H1 (cell line): ENCODE measurements around the gene SH3PXD2A. TPM values are rescaled to one million over a fixed set of nuclear protein-coding genes. Genes with fewer than 3 reads are reported as not detected.
A peak's percentile ranks its signal among the peaks of the same experiment; 100 is the strongest.

ENCODE experiments used
- CTCF ChIA-PET: fragments of 300-600 bp; sonication (Branson Sonifier 250); formaldehyde crosslinking; loops from one replicate; lab custom pipeline; 2021; ENCODE audit not compliant: partially characterized antibody; lab: Charles Lee
- POLR2A ChIA-PET: fragments of 300-600 bp; sonication (Branson Sonifier 250); formaldehyde crosslinking; loops from one replicate; lab custom pipeline; 2021; ENCODE audit warnings: inconsistent platforms; ENCODE audit not compliant: partially characterized antibody; lab: Charles Lee
- DNase-seq, 2 experiments: peaks; one replicate each; pipeline versions ENCODE4 v3.0.0 to v3.0.0-alpha.2; 2010 to 2022; ENCODE audit warnings: low spot score in 2 of 2, low read depth in 1 of 2, mixed read lengths in 1 of 2
- FAIRE-seq: peaks from 2 replicates; lab custom pipeline; 2011; peaks lifted over from hg19 to GRCh38; lab: Jason Lieb, UNC
- H2AFZ ChIP-seq: 2 replicates; pipeline ENCODE4 v1.8.1; 2012; ENCODE audit warnings: low read length, inconsistent platforms
- H2AK5ac ChIP-seq: 2 replicates; pipeline ENCODE4 v1.6.1; 2013; ENCODE audit warnings: low read depth, low read length
- H2BK120ac ChIP-seq: replicated peaks from 2 replicates; pipeline ENCODE3; 2013; ENCODE audit warnings: low read depth, low read length, inconsistent platforms
- H2BK12ac ChIP-seq: 2 replicates; pipeline ENCODE4 v1.6.1; 2013; ENCODE audit warnings: low read depth, low read length
- H2BK15ac ChIP-seq: 2 replicates; pipeline ENCODE4 v1.6.1; 2013; ENCODE audit warnings: low read length
- H2BK20ac ChIP-seq: 2 replicates; pipeline ENCODE4 v1.6.1; 2013; ENCODE audit warnings: low read length
- H2BK5ac ChIP-seq: 2 replicates; pipeline ENCODE4 v1.6.1; 2013; ENCODE audit warnings: low read depth, low read length
- H3K14ac ChIP-seq: 2 replicates; pipeline ENCODE4 v1.6.1; 2013; ENCODE audit warnings: inconsistent platforms; ENCODE audit not compliant: insufficient read length
- H3K18ac ChIP-seq: 2 replicates; pipeline ENCODE4 v1.6.1; 2013; ENCODE audit warnings: low read length; ENCODE audit errors: extremely low read depth
- H3K23ac ChIP-seq: 2 replicates; pipeline ENCODE4 v1.6.1; 2013; ENCODE audit warnings: inconsistent platforms; ENCODE audit not compliant: insufficient read length
- H3K23me2 ChIP-seq: 2 replicates; pipeline ENCODE4 v1.6.1; 2013; ENCODE audit warnings: low read depth, low read length
- H3K27ac ChIP-seq: 2 replicates; pipeline ENCODE4 v1.6.1; 2011; ENCODE audit warnings: low read depth, low read length, inconsistent platforms
- H3K27me3 ChIP-seq, 4 experiments: replicated peaks in 1 of 4; 1 replicate in 1 of 4; 2 replicates in 3 of 4; pipeline versions ENCODE4 v1.6.1 to v1.8.1; 2011 to 2013; ENCODE audit warnings: low read length in 3 of 4, mild to moderate bottlenecking in 3 of 4, inconsistent platforms in 2 of 4, mixed read lengths in 2 of 4, moderate library complexity in 1 of 4; ENCODE audit not compliant: control insufficient read depth in 3 of 4, insufficient read depth in 3 of 4; ENCODE audit errors: extremely low read depth in 1 of 4
- H3K36me3 ChIP-seq, 4 experiments: 2 replicates each; pipeline versions ENCODE4 v1.6.1 to v1.8.1; 2011 to 2013; ENCODE audit warnings: mild to moderate bottlenecking in 4 of 4, low read length in 3 of 4, moderate library complexity in 2 of 4, control low read depth in 1 of 4, inconsistent platforms in 1 of 4; ENCODE audit not compliant: insufficient read depth in 4 of 4, control insufficient read depth in 2 of 4
- H3K4ac ChIP-seq: replicated peaks from 2 replicates; pipeline ENCODE3; 2013; ENCODE audit warnings: low read length, low read depth, mixed read lengths, inconsistent platforms; ENCODE audit not compliant: insufficient read length
- H3K4me1 ChIP-seq, 4 experiments: replicated peaks in 1 of 4; 1 replicate in 1 of 4; 2 replicates in 3 of 4; pipeline versions ENCODE4 v1.6.1 to v1.8.1; 2011 to 2013; ENCODE audit warnings: low read length in 3 of 4, inconsistent platforms in 2 of 4, mixed read lengths in 1 of 4; ENCODE audit not compliant: insufficient read depth in 4 of 4, control insufficient read depth in 3 of 4
- H3K4me2 ChIP-seq, 2 experiments: 2 replicates each; pipeline versions ENCODE4 v1.6.1 to v1.8.1; 2011 to 2013; ENCODE audit warnings: low read depth in 2 of 2, low read length in 2 of 2, control low read depth in 1 of 2, inconsistent platforms in 1 of 2, mild to moderate bottlenecking in 1 of 2; ENCODE audit not compliant: insufficient read depth in 1 of 2
- H3K4me3 ChIP-seq, 4 experiments: fragments of 200-600, 300-600 bp in 1 of 4; sonication (generic), shearing (Covaris generic), sonication (Bioruptor Twin) in 1 of 4; 2 replicates each; pipeline versions ENCODE4 v1.5.1 to v1.8.1; 2011 to 2016; ENCODE audit warnings: low read length in 4 of 4, low read depth in 3 of 4, control low read depth in 2 of 4, inconsistent platforms in 2 of 4, mild to moderate bottlenecking in 2 of 4, mixed read lengths in 1 of 4, moderate library complexity in 1 of 4; ENCODE audit not compliant: insufficient read depth in 2 of 4; ENCODE audit errors: extremely low read depth in 1 of 4
- H3K56ac ChIP-seq: replicated peaks from 2 replicates; pipeline ENCODE3; 2013; ENCODE audit warnings: low read depth, mild to moderate bottlenecking, mixed read lengths, low read length, inconsistent platforms; ENCODE audit not compliant: insufficient read length
- H3K79me1 ChIP-seq: 2 replicates; pipeline ENCODE4 v1.6.1; 2013; ENCODE audit warnings: low read depth, low read length, control low read depth
- H3K79me2 ChIP-seq, 2 experiments: 2 replicates each; pipeline versions ENCODE4 v1.6.1 to v1.8.1; 2012 to 2013; ENCODE audit warnings: low read length in 2 of 2, mild to moderate bottlenecking in 2 of 2, inconsistent platforms in 1 of 2; ENCODE audit not compliant: insufficient read depth in 2 of 2, control insufficient read depth in 1 of 2
- H3K9ac ChIP-seq, 4 experiments: replicated peaks in 1 of 4; 1 replicate in 1 of 4; 2 replicates in 3 of 4; pipeline versions ENCODE4 v1.6.1 to v1.8.1; 2011 to 2013; ENCODE audit warnings: low read depth in 3 of 4, low read length in 3 of 4, control low read depth in 2 of 4, mild to moderate bottlenecking in 2 of 4, moderate library complexity in 2 of 4, inconsistent platforms in 1 of 4; ENCODE audit errors: extremely low read depth in 1 of 4
- H3K9me3 ChIP-seq, 2 experiments: 2 replicates each; pipeline versions ENCODE4 v1.6.1 to v1.8.1; 2012 to 2013; ENCODE audit warnings: mild to moderate bottlenecking in 2 of 2, moderate library complexity in 2 of 2, control low read depth in 1 of 2, inconsistent platforms in 1 of 2, low read depth in 1 of 2, low read length in 1 of 2, mixed read lengths in 1 of 2; ENCODE audit not compliant: insufficient read depth in 2 of 2
- H4K20me1 ChIP-seq, 2 experiments: replicated peaks in 1 of 2; 2 replicates each; pipeline versions ENCODE3 to v1.8.1; 2011 to 2013; ENCODE audit warnings: inconsistent platforms in 2 of 2, low read length in 2 of 2, mild to moderate bottlenecking in 1 of 2; ENCODE audit not compliant: insufficient read depth in 2 of 2, control insufficient read depth in 1 of 2
- H4K5ac ChIP-seq: 2 replicates; pipeline ENCODE4 v1.6.1; 2013; ENCODE audit warnings: low read length, low read depth, mixed read lengths, inconsistent platforms; ENCODE audit not compliant: insufficient read length
- H4K8ac ChIP-seq: 2 replicates; pipeline ENCODE4 v1.8.0; 2013; ENCODE audit warnings: mild to moderate bottlenecking, moderate library complexity, low read length, inconsistent platforms; ENCODE audit not compliant: insufficient read depth; ENCODE audit errors: extremely low read depth
- H4K91ac ChIP-seq: replicated peaks from 2 replicates; pipeline ENCODE3; 2013; ENCODE audit warnings: low read length, mixed read lengths, inconsistent platforms; ENCODE audit not compliant: insufficient read length
- ASH2L ChIP-seq: fragments of 200-600, 300-600 bp; sonication (generic); IDR thresholded peaks from one replicate; pipeline ENCODE4 v1.7.1; 2017; ENCODE audit warnings: low read length
- CTBP2 ChIP-seq: IDR thresholded peaks from 2 replicates; pipeline ENCODE4 v1.7.0; 2011; ENCODE audit warnings: borderline replicate concordance, mild to moderate bottlenecking, moderate library complexity, mixed read lengths, low read length; ENCODE audit not compliant: insufficient read depth, insufficient read length
- GABPA ChIP-seq: IDR thresholded peaks from 2 replicates; pipeline ENCODE4 v1.6.1; 2011; ENCODE audit warnings: mild to moderate bottlenecking, low read length, moderate library complexity, borderline replicate concordance; ENCODE audit not compliant: insufficient read depth
- JUND ChIP-seq: IDR thresholded peaks from 2 replicates; pipeline ENCODE4 v1.6.1; 2011; ENCODE audit warnings: mild to moderate bottlenecking, improper control_type of control experiment, low read length
- KDM1A ChIP-seq: fragments of 200-600, 300-600 bp; sonication (generic); IDR thresholded peaks from 2 replicates; pipeline ENCODE4 v1.7.1; 2016; ENCODE audit warnings: mild to moderate bottlenecking, low read length, borderline replicate concordance
- KDM4A ChIP-seq: IDR thresholded peaks from one replicate; pipeline ENCODE4 v1.7.1; 2012; ENCODE audit warnings: low read depth, mild to moderate bottlenecking, moderate library complexity, low read length, inconsistent platforms; ENCODE audit not compliant: severe bottlenecking
- NANOG ChIP-seq: IDR thresholded peaks from 2 replicates; pipeline ENCODE4 v1.6.1; 2011; ENCODE audit warnings: low read length, low read depth, mild to moderate bottlenecking, inconsistent platforms; ENCODE audit not compliant: insufficient read depth, poor library complexity, severe bottlenecking
- RXRA ChIP-seq: IDR thresholded peaks from 2 replicates; pipeline ENCODE4 v1.6.1; 2011; ENCODE audit warnings: low read depth, mild to moderate bottlenecking, low read length, moderate library complexity; ENCODE audit not compliant: insufficient read depth
- SIRT6 ChIP-seq: IDR thresholded peaks from one replicate; pipeline ENCODE4 v1.7.1; 2012; ENCODE audit warnings: low read length, inconsistent platforms
- SP2 ChIP-seq: IDR thresholded peaks from 2 replicates; pipeline ENCODE4 v1.6.1; 2012; ENCODE audit warnings: mild to moderate bottlenecking, low read length, inconsistent platforms
- TAF1 ChIP-seq: IDR thresholded peaks from 2 replicates; pipeline ENCODE4 v1.6.1; 2011; ENCODE audit warnings: mild to moderate bottlenecking, low read depth, low read length
- YY1 ChIP-seq: IDR thresholded peaks from 2 replicates; pipeline ENCODE4 v1.6.1; 2011; ENCODE audit warnings: low read depth, mild to moderate bottlenecking, low read length
- WGBS, 2 experiments: shearing (Covaris generic) in 1 of 2; methylation state at CpG; one replicate each; pipeline versions ENCODE4 v1.1.6 to v1.1.7; 2013 to 2015; ENCODE audit warnings: low lambda C conversion rate in 2 of 2, mixed read lengths in 2 of 2, inconsistent platforms in 1 of 2, low coverage in 1 of 2, missing lambda C conversion rate in 1 of 2; ENCODE audit not compliant: insufficient replicate concordance in 2 of 2, insufficient coverage in 1 of 2, insufficient read length in 1 of 2; ENCODE audit errors: extremely low coverage in 1 of 2, missing lambda C conversion rate in 1 of 2; 5-methylcytosine and 5-hydroxymethylcytosine counted together
- polyA plus RNA-seq, 7 experiments: library from polyadenylated mRNA; depleted of rRNA in 3 of 7; stranded (reverse) in 5 of 7; unstranded in 2 of 7; fragments of >200 nt in 5 of 7; fragments of 200-250 nt in 2 of 7; gene quantifications; 1 replicate in 5 of 7; 2 replicates in 1 of 7; 4 replicates in 1 of 7; pipeline versions ENCODE4 v1.2.1 to v1.2.3, GENCODE V29; 2011 to 2013; ENCODE audit warnings: missing spikeins in 2 of 7, mixed read lengths in 2 of 7
- total RNA-seq: library from RNA; stranded (reverse); fragmentation: NEBNext Ultra II Directional; extraction: Animal tissue kit (Norgen Biotek cat#: 25700); gene quantifications from 2 replicates; pipeline ENCODE4 v1.2.1, GENCODE V29; 2021

Gene SH3PXD2A
- total and polyA plus RNA-seq, 2 of the 8 experiments (the other 6 are each of a cell fraction or from before 2014, with no cell fraction given) = 5.4 to 16.3 TPM

GRCh38 chr10:103854686-103855391, 537 bp downstream of the SH3PXD2A start:
- no peak for FAIRE-seq
- Histone ChIP-seq H2BK12ac (no peak overlapping the region), H3K4me3 (peak overlapping the region; percentile 61 to 91 (median 72)), H3K9ac (peak overlapping the region in 2 of 4 experiments; percentile 12 to 73; a peak in 3 of 7 replicates), H4K91ac (no peak overlapping the region), H2BK15ac (no peak overlapping the region; the same call in 1 of the 2 replicates), H3K56ac (no peak overlapping the region), H3K79me1 (no peaks in the 10 kb centered on the region), H2BK120ac (no peak overlapping the region), H3K27me3 (peaks cover 4 to 38% (median 31%) of the 10 kb centered on the region in 4 experiments; a peak in 6 of 7 replicates), H3K14ac (no peak overlapping the region), H3K36me3 (no peaks in the 10 kb centered on the region), H3K79me2 (no peaks in the 10 kb centered on the region), H2BK5ac (no peak overlapping the region; the same call in 1 of the 2 replicates), H4K5ac (no peak overlapping the region), H3K27ac (no peak overlapping the region), H4K8ac (no peak overlapping the region), H4K20me1 (no peaks in the 10 kb centered on the region), H3K18ac (peak overlapping the region; percentile 38; the same call in 1 of the 2 replicates), H3K9me3 (no peaks in the 10 kb centered on the region), H3K4ac (no peak overlapping the region), H3K23me2 (peaks cover 15% of the 10 kb centered on the region), H2BK20ac (no peak overlapping the region), H2AFZ (0 out of 2 replicates have a peak overlapping the region, but pooled peaks have one; percentile 8), H2AK5ac (no peak overlapping the region), H3K4me2 (peak overlapping the region; percentile 77 to 95), H3K4me1 (peaks cover 5 to 12% (median 6%) of the 10 kb centered on the region in 4 experiments), H3K23ac (no peak overlapping the region)
- peak in 1 of 2 experiments; percentile 76 for DNase-seq
- 3% methylated on average over 40 of the region's 53 CpGs; no CpG with 5 or more reads in 1 of the 2 experiments for WGBS, 2 experiments
- CTCF ChIA-PET = interaction anchor here (0.6 to 9.8 kb wide), 42 partner anchors 11 to 261 kb away, joined by 3 to 199 read pairs (median 5); no protein-coding TSS in a partner anchor
- POLR2A ChIA-PET = interaction anchor here (0.7 to 1.7 kb wide), 7 partner anchors 8 to 142 kb away, joined by 3 to 8 read pairs (median 4); no protein-coding TSS in a partner anchor
- 0 out of 2 replicates have a peak, but pooled peaks have one; percentile 19 for TF ChIP-seq TAF1
- no peak for TF ChIP-seq KDM1A
- no peak for TF ChIP-seq CTBP2
- peak; percentile 68 for TF ChIP-seq ASH2L
- no peak for TF ChIP-seq YY1
- TF ChIP-seq GABPA = no peak
- peak; percentile 77 for TF ChIP-seq KDM4A
- TF ChIP-seq RXRA = no peak
- TF ChIP-seq SP2 = no peak
- TF ChIP-seq SIRT6 = no peak
- TF ChIP-seq NANOG = no peak
- TF ChIP-seq JUND = no peak
